Fibroblast of lung (primary cell): ENCODE results near the gene TTBK2. TPM values are rescaled to one million over a fixed set of nuclear protein-coding genes. Genes with fewer than 3 reads are reported as not detected.

Experiments used
- DNase-seq, 2 donors: peaks; one replicate each; pipeline versions ENCODE4 v3.0.0 to v3.0.0-alpha.2; 2010; ENCODE audit warnings: low read depth in 2 of 2
- H2AFZ ChIP-seq: 2 replicates; pipeline ENCODE4 v1.5.1; 2012; ENCODE audit warnings: low read length, control low read depth, inconsistent platforms
- H3K27ac ChIP-seq: 2 replicates; pipeline ENCODE4 v1.5.1; 2011; ENCODE audit warnings: low read length, control low read depth; ENCODE audit not compliant: insufficient read depth
- H3K27me3 ChIP-seq: 2 replicates; pipeline ENCODE4 v1.5.1; 2011; ENCODE audit warnings: mild to moderate bottlenecking, low read length; ENCODE audit not compliant: control insufficient read depth, insufficient read depth
- H3K36me3 ChIP-seq: 2 replicates; pipeline ENCODE4 v1.5.1; 2011; ENCODE audit warnings: low read length; ENCODE audit not compliant: control insufficient read depth, insufficient read depth
- H3K4me1 ChIP-seq: 2 replicates; pipeline ENCODE4 v1.5.1; 2011; ENCODE audit warnings: low read length; ENCODE audit not compliant: control insufficient read depth, insufficient read depth; ENCODE audit errors: extremely low read depth
- H3K4me2 ChIP-seq: 2 replicates; pipeline ENCODE4 v1.5.1; 2011; ENCODE audit warnings: low read length, control low read depth; ENCODE audit not compliant: insufficient read depth; ENCODE audit errors: extremely low read depth
- H3K4me3 ChIP-seq, 4 experiments: fragments of 200-600 bp in 1 of 4; sonication (generic) in 1 of 4; replicated peaks in 1 of 4; 2 replicates each; pipeline ENCODE4 v1.5.1; 2011 to 2016; ENCODE audit warnings: low read length in 4 of 4, low read depth in 3 of 4, mild to moderate bottlenecking in 3 of 4, control low read depth in 2 of 4, inconsistent platforms in 1 of 4, mixed read lengths in 1 of 4; ENCODE audit not compliant: insufficient read depth in 1 of 4; ENCODE audit errors: control extremely low read depth in 1 of 4
- H3K79me2 ChIP-seq: 2 replicates; pipeline ENCODE4 v1.5.1; 2012; ENCODE audit warnings: mild to moderate bottlenecking, low read length, inconsistent platforms; ENCODE audit not compliant: control insufficient read depth, insufficient read depth
- H3K9ac ChIP-seq: 2 replicates; pipeline ENCODE4 v1.5.1; 2011; ENCODE audit warnings: mild to moderate bottlenecking, low read length, control low read depth; ENCODE audit not compliant: insufficient read depth
- H3K9me3 ChIP-seq: 2 replicates; pipeline ENCODE4 v1.5.1; 2012; ENCODE audit warnings: low read depth, low read length; ENCODE audit not compliant: control insufficient read depth, insufficient read depth
- H4K20me1 ChIP-seq: 2 replicates; pipeline ENCODE4 v1.5.1; 2011; ENCODE audit warnings: low read length; ENCODE audit not compliant: control insufficient read depth, insufficient read depth; ENCODE audit errors: extremely low read depth
- CTCF ChIP-seq, 2 donors: IDR thresholded peaks in 1 of 2; conservative IDR thresholded peaks in 1 of 2; 1 replicate in 1 of 2; 2 replicates in 1 of 2; pipeline ENCODE4 v1.5.1; 2011 to 2012; ENCODE audit warnings: low read length in 2 of 2, control low read depth in 1 of 2, inconsistent platforms in 1 of 2, low read depth in 1 of 2, mild to moderate bottlenecking in 1 of 2
- EZH2 ChIP-seq: IDR thresholded peaks from 2 replicates; pipeline ENCODE4 v1.5.1; 2012; ENCODE audit warnings: low read length, control low read depth, mild to moderate bottlenecking; ENCODE audit errors: missing control alignments
- polyA plus RNA-seq, 2 donors: library from polyadenylated mRNA; depleted of rRNA in 1 of 2; stranded (reverse) in 1 of 2; unstranded in 1 of 2; fragments of >200 nt; gene quantifications; 2 replicates each; pipeline ENCODE4 v1.2.1, GENCODE V29; 2011 to 2012; ENCODE audit warnings: missing spikeins in 1 of 2
- total RNA-seq: library from RNA; depleted of rRNA; stranded (reverse); fragments of >200 nt; gene quantifications from 2 replicates; pipeline ENCODE4 v1.2.1, GENCODE V29; 2014

The TTBK2 gene
- total and polyA plus RNA-seq, 2 donors (not counting 1 experiment from before 2014, with no cell fraction given), result 5.6 to 16.2 TPM

GRCh38 chr15:42729409-42729808 is 191.2 kb downstream of the TTBK2 start:
- DNase-seq, result no peak
- no peaks in the 10 kb centered on the region for H3K4me1 ChIP-seq
- no peaks in the 10 kb centered on the region for H3K9me3 ChIP-seq
- H3K79me2 ChIP-seq, result no peaks in the 10 kb centered on the region
- H3K9ac ChIP-seq, result no peak overlapping the region
- peaks cover 47% of the 10 kb centered on the region for H3K36me3 ChIP-seq
- no peak overlapping the region for H3K4me3 ChIP-seq
- H3K27me3 ChIP-seq, result no peaks in the 10 kb centered on the region
- H2AFZ ChIP-seq, result no peak overlapping the region
- H3K4me2 ChIP-seq, result no peak overlapping the region
- TF ChIP-seq EZH2, result no peak
- TF ChIP-seq CTCF (conservative IDR thresholded peaks at IDR 0.05 in 1 of 2, IDR thresholded peaks at IDR 0.05 in 1 of 2; ENCODE audit: low read depth in 1 of 2, low read length in 2 of 2), result no peak
- H3K27ac ChIP-seq, result no peak overlapping the region
- H4K20me1 ChIP-seq, result no peaks in the 10 kb centered on the region

GRCh38 chr15:42728972-42729371 is 191.6 kb downstream of the TTBK2 start:
- DNase-seq, result no peak
- Histone ChIP-seq H3K27me3 (no peaks in the 10 kb centered on the region), H3K4me3 (no peak overlapping the region), H3K9ac (no peak overlapping the region), H3K4me2 (no peak overlapping the region), H3K27ac (no peak overlapping the region), H2AFZ (no peak overlapping the region), H3K36me3 (peaks cover 46% of the 10 kb centered on the region), H4K20me1 (no peaks in the 10 kb centered on the region), H3K4me1 (no peaks in the 10 kb centered on the region), H3K79me2 (no peaks in the 10 kb centered on the region), H3K9me3 (no peaks in the 10 kb centered on the region)
- TF ChIP-seq CTCF (conservative IDR thresholded peaks at IDR 0.05 in 1 of 2, IDR thresholded peaks at IDR 0.05 in 1 of 2; ENCODE audit: low read depth in 1 of 2, low read length in 2 of 2) (no peak), EZH2 (no peak)

GRCh38 chr15:42728560-42728959 is 192.0 kb downstream of the TTBK2 start:
- Histone ChIP-seq H2AFZ (no peak overlapping the region), H3K4me2 (no peak overlapping the region), H4K20me1 (no peaks in the 10 kb centered on the region), H3K79me2 (no peaks in the 10 kb centered on the region), H3K9ac (no peak overlapping the region), H3K4me3 (no peak overlapping the region), H3K36me3 (peaks cover 44% of the 10 kb centered on the region), H3K27ac (no peak overlapping the region), H3K9me3 (no peaks in the 10 kb centered on the region), H3K4me1 (no peaks in the 10 kb centered on the region), H3K27me3 (no peaks in the 10 kb centered on the region)
- no peak for DNase-seq
- no peak for TF ChIP-seq CTCF (conservative IDR thresholded peaks at IDR 0.05 in 1 of 2, IDR thresholded peaks at IDR 0.05 in 1 of 2; ENCODE audit: low read depth in 1 of 2, low read length in 2 of 2)
- TF ChIP-seq EZH2, result no peak
